ENCODE data around the gene PRR15. TPM values are rescaled to one million over a fixed set of nuclear protein-coding genes. Genes with fewer than 3 reads are reported as not detected.

PRR15 gene
- total and polyA plus RNA-seq, 2 of the 13 experiments (the other 11 are each of a cell fraction or from before 2014, with no cell fraction given), result 2.3 to 7.8 TPM

DNA sequence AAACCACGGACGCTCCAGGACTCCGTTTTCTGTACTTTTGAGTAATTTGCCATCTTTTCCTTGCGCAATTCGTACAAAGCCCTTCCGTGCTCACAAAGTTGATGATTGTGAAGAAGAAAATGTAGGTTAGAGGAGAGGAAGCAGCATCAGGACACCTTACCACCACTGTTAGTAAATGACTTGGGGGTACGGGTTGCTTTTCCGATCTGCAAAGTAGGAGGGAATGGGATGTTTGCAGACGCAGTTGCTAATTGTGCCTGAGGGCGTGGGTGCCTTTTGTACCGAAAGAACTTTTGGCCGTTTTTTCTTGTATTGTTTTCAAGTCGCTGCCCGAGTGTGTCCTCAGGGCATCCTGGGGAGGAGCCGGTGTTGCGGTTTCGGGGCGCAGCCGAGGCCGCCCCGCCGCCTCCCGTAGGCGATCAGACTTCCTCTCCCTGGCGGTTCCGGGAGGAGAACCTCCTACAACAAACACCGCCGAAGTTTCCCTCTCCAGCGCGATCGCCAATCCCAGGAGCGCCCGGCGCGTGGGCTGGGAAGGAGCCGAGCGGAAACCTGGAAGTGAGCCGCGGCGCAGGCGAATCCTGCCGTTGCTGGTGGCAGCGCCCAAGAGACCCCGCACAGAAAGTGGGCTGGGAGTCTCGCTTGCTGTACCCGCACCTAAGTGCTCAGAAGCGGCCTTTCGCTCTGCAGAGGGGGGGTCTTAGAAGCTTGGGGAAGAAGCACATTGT, 1.0 kb downstream of the PRR15 start (continued):
- TF ChIP-seq, protein P1, sequence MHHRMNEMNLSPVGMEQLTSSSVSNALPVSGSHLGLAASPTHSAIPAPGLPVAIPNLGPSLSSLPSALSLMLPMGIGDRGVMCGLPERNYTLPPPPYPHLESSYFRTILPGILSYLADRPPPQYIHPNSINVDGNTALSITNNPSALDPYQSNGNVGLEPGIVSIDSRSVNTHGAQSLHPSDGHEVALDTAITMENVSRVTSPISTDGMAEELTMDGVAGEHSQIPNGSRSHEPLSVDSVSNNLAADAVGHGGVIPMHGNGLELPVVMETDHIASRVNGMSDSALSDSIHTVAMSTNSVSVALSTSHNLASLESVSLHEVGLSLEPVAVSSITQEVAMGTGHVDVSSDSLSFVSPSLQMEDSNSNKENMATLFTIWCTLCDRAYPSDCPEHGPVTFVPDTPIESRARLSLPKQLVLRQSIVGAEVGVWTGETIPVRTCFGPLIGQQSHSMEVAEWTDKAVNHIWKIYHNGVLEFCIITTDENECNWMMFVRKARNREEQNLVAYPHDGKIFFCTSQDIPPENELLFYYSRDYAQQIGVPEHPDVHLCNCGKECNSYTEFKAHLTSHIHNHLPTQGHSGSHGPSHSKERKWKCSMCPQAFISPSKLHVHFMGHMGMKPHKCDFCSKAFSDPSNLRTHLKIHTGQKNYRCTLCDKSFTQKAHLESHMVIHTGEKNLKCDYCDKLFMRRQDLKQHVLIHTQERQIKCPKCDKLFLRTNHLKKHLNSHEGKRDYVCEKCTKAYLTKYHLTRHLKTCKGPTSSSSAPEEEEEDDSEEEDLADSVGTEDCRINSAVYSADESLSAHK (CRISPR knock-in tag; IDR thresholded peaks at IDR 0.05; ENCODE audit: borderline replicate concordance), result no peak
- TF ChIP-seq, protein P2, sequence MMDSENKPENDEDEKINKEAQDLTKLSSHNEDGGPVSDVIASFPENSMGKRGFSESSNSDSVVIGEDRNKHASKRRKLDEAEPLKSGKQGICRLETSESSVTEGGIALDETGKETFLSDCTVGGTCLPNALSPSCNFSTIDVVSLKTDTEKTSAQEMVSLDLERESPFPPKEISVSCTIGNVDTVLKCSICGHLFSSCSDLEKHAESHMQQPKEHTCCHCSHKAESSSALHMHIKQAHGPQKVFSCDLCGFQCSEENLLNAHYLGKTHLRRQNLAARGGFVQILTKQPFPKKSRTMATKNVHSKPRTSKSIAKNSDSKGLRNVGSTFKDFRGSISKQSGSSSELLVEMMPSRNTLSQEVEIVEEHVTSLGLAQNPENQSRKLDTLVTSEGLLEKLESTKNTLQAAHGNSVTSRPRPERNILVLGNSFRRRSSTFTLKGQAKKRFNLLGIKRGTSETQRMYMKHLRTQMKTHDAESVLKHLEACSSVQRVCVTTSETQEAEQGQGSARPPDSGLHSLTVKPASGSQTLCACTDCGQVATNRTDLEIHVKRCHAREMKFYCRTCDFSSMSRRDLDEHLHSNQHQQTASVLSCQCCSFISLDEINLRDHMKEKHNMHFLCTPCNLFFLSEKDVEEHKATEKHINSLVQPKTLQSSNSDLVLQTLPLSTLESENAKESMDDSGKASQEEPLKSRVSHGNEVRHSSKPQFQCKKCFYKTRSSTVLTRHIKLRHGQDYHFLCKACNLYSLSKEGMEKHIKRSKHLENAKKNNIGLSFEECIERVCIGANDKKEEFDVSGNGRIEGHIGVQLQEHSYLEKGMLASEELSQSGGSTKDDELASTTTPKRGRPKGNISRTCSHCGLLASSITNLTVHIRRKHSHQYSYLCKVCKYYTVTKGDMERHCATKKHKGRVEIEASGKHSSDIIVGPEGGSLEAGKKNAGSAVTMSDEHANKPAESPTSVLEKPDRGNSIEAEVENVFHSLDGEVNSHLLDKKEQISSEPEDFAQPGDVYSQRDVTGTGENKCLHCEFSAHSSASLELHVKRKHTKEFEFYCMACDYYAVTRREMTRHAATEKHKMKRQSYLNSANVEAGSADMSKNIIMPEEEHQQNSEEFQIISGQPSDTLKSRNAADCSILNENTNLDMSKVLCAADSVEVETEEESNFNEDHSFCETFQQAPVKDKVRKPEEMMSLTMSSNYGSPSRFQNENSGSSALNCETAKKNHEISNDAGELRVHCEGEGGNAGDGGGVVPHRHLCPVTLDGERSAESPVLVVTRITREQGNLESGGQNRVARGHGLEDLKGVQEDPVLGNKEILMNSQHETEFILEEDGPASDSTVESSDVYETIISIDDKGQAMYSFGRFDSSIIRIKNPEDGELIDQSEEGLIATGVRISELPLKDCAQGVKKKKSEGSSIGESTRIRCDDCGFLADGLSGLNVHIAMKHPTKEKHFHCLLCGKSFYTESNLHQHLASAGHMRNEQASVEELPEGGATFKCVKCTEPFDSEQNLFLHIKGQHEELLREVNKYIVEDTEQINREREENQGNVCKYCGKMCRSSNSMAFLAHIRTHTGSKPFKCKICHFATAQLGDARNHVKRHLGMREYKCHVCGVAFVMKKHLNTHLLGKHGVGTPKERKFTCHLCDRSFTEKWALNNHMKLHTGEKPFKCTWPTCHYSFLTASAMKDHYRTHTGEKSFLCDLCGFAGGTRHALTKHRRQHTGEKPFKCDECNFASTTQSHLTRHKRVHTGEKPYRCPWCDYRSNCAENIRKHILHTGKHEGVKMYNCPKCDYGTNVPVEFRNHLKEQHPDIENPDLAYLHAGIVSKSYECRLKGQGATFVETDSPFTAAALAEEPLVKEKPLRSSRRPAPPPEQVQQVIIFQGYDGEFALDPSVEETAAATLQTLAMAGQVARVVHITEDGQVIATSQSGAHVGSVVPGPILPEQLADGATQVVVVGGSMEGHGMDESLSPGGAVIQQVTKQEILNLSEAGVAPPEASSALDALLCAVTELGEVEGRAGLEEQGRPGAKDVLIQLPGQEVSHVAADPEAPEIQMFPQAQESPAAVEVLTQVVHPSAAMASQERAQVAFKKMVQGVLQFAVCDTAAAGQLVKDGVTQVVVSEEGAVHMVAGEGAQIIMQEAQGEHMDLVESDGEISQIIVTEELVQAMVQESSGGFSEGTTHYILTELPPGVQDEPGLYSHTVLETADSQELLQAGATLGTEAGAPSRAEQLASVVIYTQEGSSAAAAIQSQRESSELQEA (CRISPR knock-in tag; IDR thresholded peaks at IDR 0.05; ENCODE audit: not compliant biosample characterization), result no peak
- TF ChIP-seq MATR3 (CRISPR knock-in tag; IDR thresholded peaks at IDR 0.05), result no peak
- TF ChIP-seq ZNF292 (CRISPR knock-in tag; IDR thresholded peaks at IDR 0.05; ENCODE audit: borderline replicate concordance, low read depth), result no peak
- no peak for TF ChIP-seq ZZZ3 (CRISPR knock-in tag; IDR thresholded peaks at IDR 0.05; ENCODE audit: borderline replicate concordance)
- TF ChIP-seq ZNF569 (CRISPR knock-in tag; IDR thresholded peaks at IDR 0.05; ENCODE audit: borderline replicate concordance), result no peak
- TF ChIP-seq, protein P3, sequence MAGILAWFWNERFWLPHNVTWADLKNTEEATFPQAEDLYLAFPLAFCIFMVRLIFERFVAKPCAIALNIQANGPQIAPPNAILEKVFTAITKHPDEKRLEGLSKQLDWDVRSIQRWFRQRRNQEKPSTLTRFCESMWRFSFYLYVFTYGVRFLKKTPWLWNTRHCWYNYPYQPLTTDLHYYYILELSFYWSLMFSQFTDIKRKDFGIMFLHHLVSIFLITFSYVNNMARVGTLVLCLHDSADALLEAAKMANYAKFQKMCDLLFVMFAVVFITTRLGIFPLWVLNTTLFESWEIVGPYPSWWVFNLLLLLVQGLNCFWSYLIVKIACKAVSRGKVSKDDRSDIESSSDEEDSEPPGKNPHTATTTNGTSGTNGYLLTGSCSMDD (CRISPR knock-in tag; IDR thresholded peaks at IDR 0.05), result no peak
- TF ChIP-seq CHD2 (IDR thresholded peaks at IDR 0.05; ENCODE audit: low read depth, low read length), result no peak
- TF ChIP-seq, protein P4, sequence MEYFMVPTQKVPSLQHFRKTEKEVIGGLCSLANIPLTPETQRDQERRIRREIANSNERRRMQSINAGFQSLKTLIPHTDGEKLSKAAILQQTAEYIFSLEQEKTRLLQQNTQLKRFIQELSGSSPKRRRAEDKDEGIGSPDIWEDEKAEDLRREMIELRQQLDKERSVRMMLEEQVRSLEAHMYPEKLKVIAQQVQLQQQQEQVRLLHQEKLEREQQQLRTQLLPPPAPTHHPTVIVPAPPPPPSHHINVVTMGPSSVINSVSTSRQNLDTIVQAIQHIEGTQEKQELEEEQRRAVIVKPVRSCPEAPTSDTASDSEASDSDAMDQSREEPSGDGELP (IDR thresholded peaks at IDR 0.05; ENCODE audit: borderline replicate concordance, low read depth), result no peak
- TF ChIP-seq, protein P5, sequence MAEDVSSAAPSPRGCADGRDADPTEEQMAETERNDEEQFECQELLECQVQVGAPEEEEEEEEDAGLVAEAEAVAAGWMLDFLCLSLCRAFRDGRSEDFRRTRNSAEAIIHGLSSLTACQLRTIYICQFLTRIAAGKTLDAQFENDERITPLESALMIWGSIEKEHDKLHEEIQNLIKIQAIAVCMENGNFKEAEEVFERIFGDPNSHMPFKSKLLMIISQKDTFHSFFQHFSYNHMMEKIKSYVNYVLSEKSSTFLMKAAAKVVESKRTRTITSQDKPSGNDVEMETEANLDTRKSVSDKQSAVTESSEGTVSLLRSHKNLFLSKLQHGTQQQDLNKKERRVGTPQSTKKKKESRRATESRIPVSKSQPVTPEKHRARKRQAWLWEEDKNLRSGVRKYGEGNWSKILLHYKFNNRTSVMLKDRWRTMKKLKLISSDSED (CRISPR knock-in tag; IDR thresholded peaks at IDR 0.05), result no peak
- 0 out of 2 replicates have a peak, but pooled peaks have one; percentile 6 for TF ChIP-seq REL (CRISPR knock-in tag; conservative IDR thresholded peaks at IDR 0.05)
- TF ChIP-seq ZNF556 (CRISPR knock-in tag; IDR thresholded peaks at IDR 0.05; ENCODE audit: borderline replicate concordance), result no peak
